D721Med (cell line): ENCODE measurements around the gene HK1.

Experiments
- DNase-seq: peaks from one replicate; pipeline ENCODE4 v3.0.0; 2011; ENCODE audit warnings: low spot score; ENCODE audit not compliant: insufficient read length
- FAIRE-seq: peaks from 2 replicates; lab custom pipeline; 2011; peaks lifted over from hg19 to GRCh38; lab: Jason Lieb, UNC
- CTCF ChIP-seq: IDR thresholded peaks from 2 replicates; pipeline ENCODE4 v1.5.1; 2012; ENCODE audit warnings: mild to moderate bottlenecking, control low read depth; ENCODE audit not compliant: insufficient read depth; ENCODE audit errors: missing control alignments

Gene HK1

GRCh38 chr10:69392481-69393000 lies 114.2 kb downstream of the HK1 start:
- peak; percentile 99 for TF ChIP-seq CTCF
- DNase-seq: peak; percentile 80
- FAIRE-seq: peak; percentile 32

- FAIRE-seq (no peak), DNase-seq (no peak)
- no peak for TF ChIP-seq CTCF
Observed at GRCh38 chr10:69394020-69394419, 115.7 kb downstream of the HK1 start.

- DNase-seq (no peak), FAIRE-seq (no peak)
Observed at GRCh38 chr10:69397972-69398371, 119.7 kb downstream of the HK1 start.

GRCh38 chr10:69398466-69398865 lies 120.2 kb downstream of the HK1 start:
- DNase-seq: no peak
- FAIRE-seq: no peak
- TF ChIP-seq CTCF: no peak

More at GRCh38 chr10:69397972-69398371, 119.7 kb downstream of the HK1 start:
- TF ChIP-seq CTCF: no peak

GRCh38 chr10:69400936-69401335 lies 122.6 kb downstream of the HK1 start:
- TF ChIP-seq CTCF: no peak
- DNase-seq (no peak), FAIRE-seq (no peak)

GRCh38 chr10:69401416-69401815 lies 123.1 kb downstream of the HK1 start:
- no peak for DNase-seq
- TF ChIP-seq CTCF: no peak
- no peak for FAIRE-seq

- FAIRE-seq (no peak), DNase-seq (no peak)
- TF ChIP-seq CTCF: no peak
Observed at GRCh38 chr10:69402386-69402785, 124.1 kb downstream of the HK1 start.
